ENCODE data around the gene ADAMTS18.

The ADAMTS18 gene

GRCh38 chr16:77317059-77317458 is 117.8 kb downstream of the ADAMTS18 start:
- H3K36me3 ChIP-seq (ENCODE audit: control insufficient read depth, insufficient read depth, low read length) = no peaks in the 10 kb centered on the region
- no peaks in the 10 kb centered on the region for H3K4me1 ChIP-seq
- no peak overlapping the region for H3K27ac ChIP-seq
- no peaks in the 10 kb centered on the region for H3K9me3 ChIP-seq (ENCODE audit: control insufficient read depth, low read length)
- no peaks in the 10 kb centered on the region for H3K27me3 ChIP-seq (ENCODE audit: control insufficient read depth, insufficient read depth, low read length)
- H3K79me2 ChIP-seq = no peaks in the 10 kb centered on the region
- no peak overlapping the region for H3K4me2 ChIP-seq (ENCODE audit: low read length)
- no peak for TF ChIP-seq CTCF (IDR thresholded peaks at IDR 0.05)
- no peak overlapping the region for H3K4me3 ChIP-seq (ENCODE audit: low read depth, low read length)
- H3K9ac ChIP-seq = no peak overlapping the region
- H2AFZ ChIP-seq = no peak overlapping the region

- no peak for TF ChIP-seq CTCF (IDR thresholded peaks at IDR 0.05)
- Histone ChIP-seq H3K9me3 (ENCODE audit: control insufficient read depth, low read length) (no peaks in the 10 kb centered on the region), H3K27me3 (ENCODE audit: control insufficient read depth, insufficient read depth, low read length) (no peaks in the 10 kb centered on the region), H2AFZ (no peak overlapping the region), H3K4me1 (no peaks in the 10 kb centered on the region), H3K4me2 (ENCODE audit: low read length) (no peak overlapping the region), H3K79me2 (no peaks in the 10 kb centered on the region), H3K4me3 (ENCODE audit: low read depth, low read length) (no peak overlapping the region), H3K9ac (no peak overlapping the region), H3K27ac (no peak overlapping the region), H3K36me3 (ENCODE audit: control insufficient read depth, insufficient read depth, low read length) (no peaks in the 10 kb centered on the region)
These were observed 124.0 kb downstream of the ADAMTS18 start for GRCh38 chr16:77310877-77311276.

GRCh38 chr16:77308163-77308561 is 126.7 kb downstream of the ADAMTS18 start:
- no peak overlapping the region for H3K9ac ChIP-seq
- H3K9me3 ChIP-seq (ENCODE audit: control insufficient read depth, low read length) = no peaks in the 10 kb centered on the region
- H3K79me2 ChIP-seq = no peaks in the 10 kb centered on the region
- H3K36me3 ChIP-seq (ENCODE audit: control insufficient read depth, insufficient read depth, low read length) = no peaks in the 10 kb centered on the region
- H3K4me3 ChIP-seq (ENCODE audit: low read depth, low read length) = no peak overlapping the region
- H3K27me3 ChIP-seq (ENCODE audit: control insufficient read depth, insufficient read depth, low read length) = no peaks in the 10 kb centered on the region
- no peaks in the 10 kb centered on the region for H3K4me1 ChIP-seq
- no peak overlapping the region for H3K4me2 ChIP-seq (ENCODE audit: low read length)
- TF ChIP-seq CTCF (IDR thresholded peaks at IDR 0.05) = no peak
- H3K27ac ChIP-seq = no peak overlapping the region
- no peak overlapping the region for H2AFZ ChIP-seq

- H3K9ac ChIP-seq = no peak overlapping the region
- H2AFZ ChIP-seq = no peak overlapping the region
- no peak overlapping the region for H3K4me2 ChIP-seq (ENCODE audit: low read length)
- no peaks in the 10 kb centered on the region for H3K36me3 ChIP-seq (ENCODE audit: control insufficient read depth, insufficient read depth, low read length)
- H3K27me3 ChIP-seq (ENCODE audit: control insufficient read depth, insufficient read depth, low read length) = no peaks in the 10 kb centered on the region
- TF ChIP-seq CTCF (IDR thresholded peaks at IDR 0.05) = no peak
- no peaks in the 10 kb centered on the region for H3K79me2 ChIP-seq
- H3K4me1 ChIP-seq = no peaks in the 10 kb centered on the region
- no peak overlapping the region for H3K27ac ChIP-seq
- no peaks in the 10 kb centered on the region for H3K9me3 ChIP-seq (ENCODE audit: control insufficient read depth, low read length)
- H3K4me3 ChIP-seq (ENCODE audit: low read depth, low read length) = no peak overlapping the region
These were observed 127.2 kb downstream of the ADAMTS18 start for GRCh38 chr16:77307426-77308162.

GRCh38 chr16:77306075-77306474 is 128.8 kb downstream of the ADAMTS18 start:
- Histone ChIP-seq H2AFZ (no peak overlapping the region), H3K4me1 (no peaks in the 10 kb centered on the region), H3K9ac (no peak overlapping the region), H3K79me2 (no peaks in the 10 kb centered on the region), H3K9me3 (ENCODE audit: control insufficient read depth, low read length) (no peaks in the 10 kb centered on the region), H3K36me3 (ENCODE audit: control insufficient read depth, insufficient read depth, low read length) (no peaks in the 10 kb centered on the region), H3K4me3 (ENCODE audit: low read depth, low read length) (no peak overlapping the region), H3K4me2 (ENCODE audit: low read length) (no peak overlapping the region), H3K27ac (no peak overlapping the region), H3K27me3 (ENCODE audit: control insufficient read depth, insufficient read depth, low read length) (no peaks in the 10 kb centered on the region)
- no peak for TF ChIP-seq CTCF (IDR thresholded peaks at IDR 0.05)
